ENCODE results near the gene LTB.

Gene LTB

GRCh38 chr6:31582230-31582643 is at the start of gene LTB:
Gene LTB (minus strand): TSS chr6:31582424. CDS start chr6:31582417, 7 bp downstream.
- DNase-seq (ENCODE audit: low read depth in 2 of 2): no peak

- DNase-seq (ENCODE audit: low read depth in 2 of 2): no peak
Observed at GRCh38 chr6:31631681-31632278, 49.6 kb upstream of the LTB start.

- no peak for DNase-seq (ENCODE audit: low read depth in 2 of 2)
Observed at GRCh38 chr6:31631209-31631608, 49.0 kb upstream of the LTB start.

GRCh38 chr6:31630177-31630934 is 48.1 kb upstream of the LTB start:
- no peak for DNase-seq (ENCODE audit: low read depth in 2 of 2)

GRCh38 chr6:31629014-31629413 is 46.8 kb upstream of the LTB start:
- no peak for DNase-seq (ENCODE audit: low read depth in 2 of 2)

GRCh38 chr6:31627690-31628287 is 45.6 kb upstream of the LTB start:
- no peak for DNase-seq (ENCODE audit: low read depth in 2 of 2)

GRCh38 chr6:31626952-31627351 is 44.7 kb upstream of the LTB start:
- DNase-seq (ENCODE audit: low read depth in 2 of 2): no peak

- no peak for DNase-seq (ENCODE audit: low read depth in 2 of 2)
Observed at GRCh38 chr6:31624070-31624469, 41.8 kb upstream of the LTB start.

- no peak for DNase-seq (ENCODE audit: low read depth in 2 of 2)
Observed at GRCh38 chr6:31622684-31623091, 40.5 kb upstream of the LTB start.

- no peak for DNase-seq (ENCODE audit: low read depth in 2 of 2)
Observed at GRCh38 chr6:31621991-31622390, 39.8 kb upstream of the LTB start.

GRCh38 chr6:31621320-31621939 is 39.2 kb upstream of the LTB start:
- DNase-seq (ENCODE audit: low read depth in 2 of 2): no peak

- DNase-seq (ENCODE audit: low read depth in 2 of 2): peak; percentile 92 to 94
Observed at GRCh38 chr6:31620586-31621319, 38.5 kb upstream of the LTB start, which contains the start of gene PRRC2A. Gene PRRC2A (plus strand): TSS chr6:31620715. CDS start chr6:31622790, 2,075 bp downstream.

GRCh38 chr6:31619805-31620585 is 37.8 kb upstream of the LTB start:
- DNase-seq (ENCODE audit: low read depth in 2 of 2): peak; percentile 95

- DNase-seq (ENCODE audit: low read depth in 2 of 2): no peak
Observed at GRCh38 chr6:31617010-31617409, 34.8 kb upstream of the LTB start.

GRCh38 chr6:31615748-31616147 is 33.5 kb upstream of the LTB start:
- DNase-seq (ENCODE audit: low read depth in 2 of 2): no peak

- no peak for DNase-seq (ENCODE audit: low read depth in 2 of 2)
Observed at GRCh38 chr6:31614684-31615578, 32.7 kb upstream of the LTB start, which contains the start of gene AIF1. Gene AIF1 (plus strand): TSS chr6:31615234. CDS start chr6:31615330, 96 bp downstream.

GRCh38 chr6:31614075-31614619 is 31.9 kb upstream of the LTB start:
- DNase-seq (ENCODE audit: low read depth in 2 of 2): no peak

GRCh38 chr6:31610968-31611367 is 28.7 kb upstream of the LTB start:
- no peak for DNase-seq (ENCODE audit: low read depth in 2 of 2)
